HepG2 (cell line): ENCODE results near the gene ZNF181. TPM values are rescaled to one million over a fixed set of nuclear protein-coding genes. Genes with fewer than 3 reads are reported as not detected.
A peak's percentile ranks its signal among the peaks of the same experiment; 100 is the strongest.

Source experiments
- CENPT ChIP-seq: sonication (generic); formaldehyde crosslinking; IDR thresholded peaks from 2 replicates; pipeline ENCODE4 v1.8.0; 2022; ENCODE audit warnings: low read depth, mild to moderate bottlenecking, moderate library complexity, missing genetic modification reagents
- FLYWCH1 ChIP-seq: sonication (generic); formaldehyde crosslinking; IDR thresholded peaks from 2 replicates; pipeline ENCODE4 v1.8.1; 2023; ENCODE audit warnings: mild to moderate bottlenecking, missing genetic modification reagents
- FOSL1 ChIP-seq: sonication (generic); formaldehyde crosslinking; IDR thresholded peaks from 2 replicates; pipeline ENCODE4 v1.9.0; 2021; ENCODE audit warnings: missing genetic modification reagents, borderline replicate concordance
- HNRNPK ChIP-seq: fragments of 200-400 bp; formaldehyde crosslinking; IDR thresholded peaks from 2 replicates; pipeline ENCODE4 v1.6.1; 2018; ENCODE audit warnings: low read length, low read depth, moderate library complexity, mild to moderate bottlenecking; ENCODE audit not compliant: poor library complexity, severe bottlenecking
- NPAS2 ChIP-seq: sonication (generic); formaldehyde crosslinking; IDR thresholded peaks from 2 replicates; pipeline ENCODE4 v1.8.0; 2022; ENCODE audit warnings: mild to moderate bottlenecking, missing genetic modification reagents, borderline replicate concordance
- NRL ChIP-seq: sonication (generic); formaldehyde crosslinking; IDR thresholded peaks from 2 replicates; pipeline ENCODE4 v1.5.0; 2020; ENCODE audit warnings: missing genetic modification reagents, mild to moderate bottlenecking, moderate library complexity, borderline replicate concordance
- POLR2AphosphoS5 ChIP-seq: IDR thresholded peaks from 2 replicates; pipeline ENCODE4 v1.6.1; 2012; ENCODE audit warnings: low read depth, low read length
- RFXANK ChIP-seq: IDR thresholded peaks from 2 replicates; pipeline ENCODE4 v1.6.1; 2016
- SRSF1 ChIP-seq: fragments of 200-400 bp; formaldehyde crosslinking; optimal IDR thresholded peaks from 2 replicates; pipeline ENCODE3; 2017; ENCODE audit warnings: mild to moderate bottlenecking, low read depth, low read length, moderate library complexity
- THYN1 ChIP-seq: sonication (generic); formaldehyde crosslinking; IDR thresholded peaks from 2 replicates; pipeline ENCODE4 v1.8.1; 2023; ENCODE audit warnings: low read depth, mild to moderate bottlenecking, moderate library complexity, missing genetic modification reagents, borderline replicate concordance
- ZNF235 ChIP-seq: sonication (generic); formaldehyde crosslinking; IDR thresholded peaks from 2 replicates; pipeline ENCODE4 v1.8.1; 2023; ENCODE audit warnings: mild to moderate bottlenecking, missing genetic modification reagents, borderline replicate concordance
- ZNF7 ChIP-seq: IDR thresholded peaks from 2 replicates; pipeline ENCODE4 v1.6.1; 2016; ENCODE audit warnings: missing biosample characterization, missing genetic modification reagents
- ZSCAN21 ChIP-seq: sonication (generic); formaldehyde crosslinking; IDR thresholded peaks from 2 replicates; pipeline ENCODE4 v1.8.0; 2022; ENCODE audit warnings: mild to moderate bottlenecking, missing genetic modification reagents, moderate library complexity, borderline replicate concordance
- polyA plus RNA-seq, 8 experiments: library from polyadenylated mRNA; depleted of rRNA in 3 of 8; stranded (reverse) in 7 of 8; unstranded in 1 of 8; fragments of >200 nt; fragmentation: Illumina TruSeq in 4 of 8; extraction: Trizol in 4 of 8; gene quantifications; 2 replicates each; pipeline versions ENCODE4 v1.2.1 to v1.2.3, GENCODE V29; 2011 to 2016; ENCODE audit warnings: low read depth in 4 of 8, missing spikeins in 1 of 8, mixed read lengths in 1 of 8; ENCODE audit not compliant: insufficient read depth in 1 of 8
- total RNA-seq, 5 experiments: library from RNA; depleted of rRNA; stranded (reverse); fragments of >200 nt; fragmentation: Illumina TruSeq; extraction: Trizol; gene quantifications; 2 replicates each; pipeline ENCODE4 v1.2.3, GENCODE V29; 2016; ENCODE audit warnings: low read depth in 1 of 5
- TF ChIP-seq, protein P1 (sequence below): sonication (generic); formaldehyde crosslinking; IDR thresholded peaks from 2 replicates; pipeline ENCODE4 v1.4.0; 2020; ENCODE audit warnings: missing genetic modification reagents, borderline replicate concordance
- TF ChIP-seq, protein P2 (sequence below): sonication (generic); formaldehyde crosslinking; IDR thresholded peaks from 2 replicates; pipeline ENCODE4 v1.4.0; 2020; ENCODE audit warnings: missing genetic modification reagents, borderline replicate concordance
- TF ChIP-seq, protein P3 (sequence below): IDR thresholded peaks from 2 replicates; pipeline ENCODE4 v1.6.1; 2018; ENCODE audit warnings: missing genetic modification reagents, mild to moderate bottlenecking, missing compliant biosample characterization
- TF ChIP-seq, protein P4 (sequence below): fragments of 450-650 bp; IDR thresholded peaks from 2 replicates; pipeline ENCODE4 v1.6.1; 2017
- TF ChIP-seq, protein P5 (sequence below): sonication (generic); formaldehyde crosslinking; IDR thresholded peaks from 2 replicates; pipeline ENCODE4 v1.5.0; 2020; ENCODE audit warnings: mild to moderate bottlenecking, missing genetic modification reagents, moderate library complexity

Gene ZNF181
- total and polyA plus RNA-seq, 2 of the 13 experiments (the other 11 are each of a cell fraction or from before 2014, with no cell fraction given), result 10.6 to 15.5 TPM

DNA sequence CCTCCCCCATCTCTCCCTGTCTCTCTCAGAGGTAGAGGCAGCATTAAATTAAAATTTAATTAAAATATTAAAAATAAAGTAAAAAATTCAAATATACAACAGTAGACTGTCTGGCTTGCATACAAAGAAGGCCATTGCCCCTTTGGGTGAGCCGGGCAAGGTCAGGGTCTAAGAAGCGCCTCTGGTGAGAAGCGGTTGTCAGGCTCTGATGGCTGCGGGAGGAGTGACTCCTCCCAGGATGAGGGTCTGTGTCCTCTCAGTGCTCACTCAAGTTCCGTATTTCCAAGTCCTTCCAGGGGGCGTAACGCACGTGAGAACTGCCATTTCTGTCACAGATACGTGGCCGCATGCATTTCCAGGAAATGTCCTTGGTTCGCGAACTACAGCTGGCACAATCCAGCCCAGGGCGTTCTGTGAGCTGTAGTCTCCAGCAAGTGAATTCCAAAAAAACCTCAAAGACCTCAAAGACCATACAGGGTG is 737 bp upstream of the ZNF181 start (continued):
- TF ChIP-seq ZNF7 (CRISPR knock-in tag), result no peak
- TF ChIP-seq CENPT (CRISPR knock-in tag), result no peak
- TF ChIP-seq, protein P1, sequence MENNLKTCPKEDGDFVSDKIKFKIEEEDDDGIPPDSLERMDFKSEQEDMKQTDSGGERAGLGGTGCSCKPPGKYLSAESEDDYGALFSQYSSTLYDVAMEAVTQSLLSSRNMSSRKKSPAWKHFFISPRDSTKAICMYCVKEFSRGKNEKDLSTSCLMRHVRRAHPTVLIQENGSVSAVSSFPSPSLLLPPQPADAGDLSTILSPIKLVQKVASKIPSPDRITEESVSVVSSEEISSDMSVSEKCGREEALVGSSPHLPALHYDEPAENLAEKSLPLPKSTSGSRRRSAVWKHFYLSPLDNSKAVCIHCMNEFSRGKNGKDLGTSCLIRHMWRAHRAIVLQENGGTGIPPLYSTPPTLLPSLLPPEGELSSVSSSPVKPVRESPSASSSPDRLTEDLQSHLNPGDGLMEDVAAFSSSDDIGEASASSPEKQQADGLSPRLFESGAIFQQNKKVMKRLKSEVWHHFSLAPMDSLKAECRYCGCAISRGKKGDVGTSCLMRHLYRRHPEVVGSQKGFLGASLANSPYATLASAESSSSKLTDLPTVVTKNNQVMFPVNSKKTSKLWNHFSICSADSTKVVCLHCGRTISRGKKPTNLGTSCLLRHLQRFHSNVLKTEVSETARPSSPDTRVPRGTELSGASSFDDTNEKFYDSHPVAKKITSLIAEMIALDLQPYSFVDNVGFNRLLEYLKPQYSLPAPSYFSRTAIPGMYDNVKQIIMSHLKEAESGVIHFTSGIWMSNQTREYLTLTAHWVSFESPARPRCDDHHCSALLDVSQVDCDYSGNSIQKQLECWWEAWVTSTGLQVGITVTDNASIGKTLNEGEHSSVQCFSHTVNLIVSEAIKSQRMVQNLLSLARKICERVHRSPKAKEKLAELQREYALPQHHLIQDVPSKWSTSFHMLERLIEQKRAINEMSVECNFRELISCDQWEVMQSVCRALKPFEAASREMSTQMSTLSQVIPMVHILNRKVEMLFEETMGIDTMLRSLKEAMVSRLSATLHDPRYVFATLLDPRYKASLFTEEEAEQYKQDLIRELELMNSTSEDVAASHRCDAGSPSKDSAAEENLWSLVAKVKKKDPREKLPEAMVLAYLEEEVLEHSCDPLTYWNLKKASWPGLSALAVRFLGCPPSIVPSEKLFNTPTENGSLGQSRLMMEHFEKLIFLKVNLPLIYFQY (CRISPR knock-in tag), result no peak
- TF ChIP-seq, protein P2, sequence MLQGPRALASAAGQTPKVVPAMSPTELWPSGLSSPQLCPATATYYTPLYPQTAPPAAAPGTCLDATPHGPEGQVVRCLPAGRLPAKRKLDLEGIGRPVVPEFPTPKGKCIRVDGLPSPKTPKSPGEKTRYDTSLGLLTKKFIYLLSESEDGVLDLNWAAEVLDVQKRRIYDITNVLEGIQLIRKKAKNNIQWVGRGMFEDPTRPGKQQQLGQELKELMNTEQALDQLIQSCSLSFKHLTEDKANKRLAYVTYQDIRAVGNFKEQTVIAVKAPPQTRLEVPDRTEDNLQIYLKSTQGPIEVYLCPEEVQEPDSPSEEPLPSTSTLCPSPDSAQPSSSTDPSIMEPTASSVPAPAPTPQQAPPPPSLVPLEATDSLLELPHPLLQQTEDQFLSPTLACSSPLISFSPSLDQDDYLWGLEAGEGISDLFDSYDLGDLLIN (CRISPR knock-in tag), result 0 out of 2 replicates have a peak, but pooled peaks have one; percentile 22
- no peak for TF ChIP-seq FLYWCH1
- TF ChIP-seq THYN1 (CRISPR knock-in tag), result no peak
- TF ChIP-seq ZSCAN21 (CRISPR knock-in tag), result no peak
- no peak for TF ChIP-seq NRL
- no peak for TF ChIP-seq NPAS2 (CRISPR knock-in tag)
- TF ChIP-seq, protein P3, sequence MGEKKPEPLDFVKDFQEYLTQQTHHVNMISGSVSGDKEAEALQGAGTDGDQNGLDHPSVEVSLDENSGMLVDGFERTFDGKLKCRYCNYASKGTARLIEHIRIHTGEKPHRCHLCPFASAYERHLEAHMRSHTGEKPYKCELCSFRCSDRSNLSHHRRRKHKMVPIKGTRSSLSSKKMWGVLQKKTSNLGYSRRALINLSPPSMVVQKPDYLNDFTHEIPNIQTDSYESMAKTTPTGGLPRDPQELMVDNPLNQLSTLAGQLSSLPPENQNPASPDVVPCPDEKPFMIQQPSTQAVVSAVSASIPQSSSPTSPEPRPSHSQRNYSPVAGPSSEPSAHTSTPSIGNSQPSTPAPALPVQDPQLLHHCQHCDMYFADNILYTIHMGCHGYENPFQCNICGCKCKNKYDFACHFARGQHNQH (CRISPR knock-in tag), result 0 out of 2 replicates have a peak, but pooled peaks have one; percentile 29
- TF ChIP-seq ZNF235 (CRISPR knock-in tag), result 0 out of 2 replicates have a peak, but pooled peaks have one; percentile 82
- no peak for TF ChIP-seq RFXANK (CRISPR knock-in tag)
- TF ChIP-seq, protein P4, sequence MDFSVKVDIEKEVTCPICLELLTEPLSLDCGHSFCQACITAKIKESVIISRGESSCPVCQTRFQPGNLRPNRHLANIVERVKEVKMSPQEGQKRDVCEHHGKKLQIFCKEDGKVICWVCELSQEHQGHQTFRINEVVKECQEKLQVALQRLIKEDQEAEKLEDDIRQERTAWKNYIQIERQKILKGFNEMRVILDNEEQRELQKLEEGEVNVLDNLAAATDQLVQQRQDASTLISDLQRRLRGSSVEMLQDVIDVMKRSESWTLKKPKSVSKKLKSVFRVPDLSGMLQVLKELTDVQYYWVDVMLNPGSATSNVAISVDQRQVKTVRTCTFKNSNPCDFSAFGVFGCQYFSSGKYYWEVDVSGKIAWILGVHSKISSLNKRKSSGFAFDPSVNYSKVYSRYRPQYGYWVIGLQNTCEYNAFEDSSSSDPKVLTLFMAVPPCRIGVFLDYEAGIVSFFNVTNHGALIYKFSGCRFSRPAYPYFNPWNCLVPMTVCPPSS, result no peak
- TF ChIP-seq, protein P5, sequence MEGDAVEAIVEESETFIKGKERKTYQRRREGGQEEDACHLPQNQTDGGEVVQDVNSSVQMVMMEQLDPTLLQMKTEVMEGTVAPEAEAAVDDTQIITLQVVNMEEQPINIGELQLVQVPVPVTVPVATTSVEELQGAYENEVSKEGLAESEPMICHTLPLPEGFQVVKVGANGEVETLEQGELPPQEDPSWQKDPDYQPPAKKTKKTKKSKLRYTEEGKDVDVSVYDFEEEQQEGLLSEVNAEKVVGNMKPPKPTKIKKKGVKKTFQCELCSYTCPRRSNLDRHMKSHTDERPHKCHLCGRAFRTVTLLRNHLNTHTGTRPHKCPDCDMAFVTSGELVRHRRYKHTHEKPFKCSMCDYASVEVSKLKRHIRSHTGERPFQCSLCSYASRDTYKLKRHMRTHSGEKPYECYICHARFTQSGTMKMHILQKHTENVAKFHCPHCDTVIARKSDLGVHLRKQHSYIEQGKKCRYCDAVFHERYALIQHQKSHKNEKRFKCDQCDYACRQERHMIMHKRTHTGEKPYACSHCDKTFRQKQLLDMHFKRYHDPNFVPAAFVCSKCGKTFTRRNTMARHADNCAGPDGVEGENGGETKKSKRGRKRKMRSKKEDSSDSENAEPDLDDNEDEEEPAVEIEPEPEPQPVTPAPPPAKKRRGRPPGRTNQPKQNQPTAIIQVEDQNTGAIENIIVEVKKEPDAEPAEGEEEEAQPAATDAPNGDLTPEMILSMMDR, result peak; percentile 34; the same call in 1 of the 2 replicates
- no peak for TF ChIP-seq FOSL1 (CRISPR knock-in tag)
- TF ChIP-seq POLR2AphosphoS5, result no peak
- peak; percentile 8 for TF ChIP-seq SRSF1
- no peak for TF ChIP-seq HNRNPK
